GM18526 (cell line): ENCODE data around the gene MRPL27.

Experiments
- POLR2A ChIP-seq: IDR thresholded peaks from 3 replicates; pipeline ENCODE4 v1.6.1; 2011; ENCODE audit not compliant: insufficient read length; ENCODE audit errors: extremely low read depth

The MRPL27 gene

GRCh38 chr17:50389534-50389933, 16.6 kb upstream of the MRPL27 start:
- TF ChIP-seq POLR2A, result no peak

- no peak for TF ChIP-seq POLR2A
These were observed 15.7 kb upstream of the MRPL27 start for GRCh38 chr17:50388728-50389127.

- TF ChIP-seq POLR2A, result no peak
These were observed 13.5 kb upstream of the MRPL27 start for GRCh38 chr17:50386510-50386909.

- TF ChIP-seq POLR2A, result no peak
These were observed 9.9 kb upstream of the MRPL27 start for GRCh38 chr17:50382931-50383330.

- TF ChIP-seq POLR2A, result no peak
These were observed 8.9 kb upstream of the MRPL27 start for GRCh38 chr17:50381920-50382319.

GRCh38 chr17:50381260-50381815, 8.4 kb upstream of the MRPL27 start:
- no peak for TF ChIP-seq POLR2A

- TF ChIP-seq POLR2A, result no peak
These were observed 7.6 kb upstream of the MRPL27 start for GRCh38 chr17:50380369-50381259.

- no peak for TF ChIP-seq POLR2A
These were observed 6.6 kb upstream of the MRPL27 start for GRCh38 chr17:50379351-50380132.

GRCh38 chr17:50375858-50376538, 3.0 kb upstream of the MRPL27 start:
- no peak for TF ChIP-seq POLR2A

- TF ChIP-seq POLR2A, result no peak
These were observed 721 bp upstream of the MRPL27 start for GRCh38 chr17:50373705-50374104.

- TF ChIP-seq POLR2A, result no peak
These were observed 694 bp downstream of the MRPL27 start for GRCh38 chr17:50372222-50372757.

GRCh38 chr17:50371526-50371925, 1.5 kb downstream of the MRPL27 start:
- no peak for TF ChIP-seq POLR2A

- no peak for TF ChIP-seq POLR2A
These were observed 2.9 kb downstream of the MRPL27 start for GRCh38 chr17:50370052-50370451.

- no peak for TF ChIP-seq POLR2A
These were observed 5.6 kb downstream of the MRPL27 start for GRCh38 chr17:50367401-50367800.
